SU-DHL-6 (cell line): ENCODE measurements around the gene EPB41.

Experiments
- H2AFZ ChIP-seq: fragments of 200-600 bp; sonication (generic); 2 replicates; pipeline ENCODE4 v1.6.1; 2014; ENCODE audit warnings: low read depth, mild to moderate bottlenecking, moderate library complexity, mixed read lengths, antibody characterized with exemption, low read length; ENCODE audit not compliant: severe bottlenecking
- H3F3A ChIP-seq: fragments of 200-600 bp; shearing (Covaris generic); 2 replicates; pipeline ENCODE4 v1.6.0; 2016; ENCODE audit warnings: antibody characterized with exemption, mild to moderate bottlenecking; ENCODE audit not compliant: insufficient read depth
- H3K27ac ChIP-seq: fragments of 200-600 bp; sonication (generic); 2 replicates; pipeline ENCODE4 v1.5.1; 2016; ENCODE audit warnings: low read depth, mild to moderate bottlenecking, low read length, moderate library complexity, mixed read lengths
- H3K27me3 ChIP-seq: fragments of 200-600 bp; sonication (generic), shearing (Covaris generic); 2 replicates; pipeline ENCODE4 v1.6.0; 2014; ENCODE audit warnings: mild to moderate bottlenecking, low read length
- H3K36me3 ChIP-seq: fragments of 200-600 bp; sonication (generic); 2 replicates; pipeline ENCODE4 v1.6.1; 2014; ENCODE audit warnings: mild to moderate bottlenecking, low read length, mixed read lengths
- H3K4me2 ChIP-seq: fragments of 300-600, 200-600 bp; shearing (Covaris generic), sonication (generic); 2 replicates; pipeline ENCODE4 v1.6.0; 2014; ENCODE audit warnings: low read length, low read depth, mild to moderate bottlenecking; ENCODE audit not compliant: poor library complexity, severe bottlenecking
- H3K4me3 ChIP-seq: fragments of 200-600 bp; sonication (generic); 2 replicates; pipeline ENCODE4 v1.5.1; 2014; ENCODE audit warnings: antibody characterized with exemption, low read length, mild to moderate bottlenecking, mixed read lengths; ENCODE audit not compliant: insufficient read depth, poor library complexity, severe bottlenecking
- H3K79me2 ChIP-seq: fragments of 200-600 bp; sonication (generic); 2 replicates; pipeline ENCODE4 v1.6.1; 2014; ENCODE audit warnings: mild to moderate bottlenecking, low read length, moderate library complexity; ENCODE audit not compliant: insufficient read depth
- H3K9ac ChIP-seq: fragments of 200-600 bp; sonication (generic); 2 replicates; pipeline ENCODE4 v1.7.0; 2014; ENCODE audit warnings: mild to moderate bottlenecking, low read length
- H3K9me2 ChIP-seq: fragments of 200-600 bp; sonication (generic); replicated peaks from 2 replicates; pipeline ENCODE4 v1.6.1; 2014; ENCODE audit warnings: low read length; ENCODE audit not compliant: insufficient read depth
- H3K9me3 ChIP-seq: fragments of 200-600 bp; sonication (generic); 2 replicates; pipeline ENCODE4 v1.6.1; 2014; ENCODE audit warnings: low read length, mixed read lengths; ENCODE audit not compliant: insufficient read depth
- H4K20me1 ChIP-seq: fragments of 200-600 bp; sonication (generic); 2 replicates; pipeline ENCODE4 v1.6.1; 2014; ENCODE audit warnings: low read depth, mild to moderate bottlenecking, antibody characterized with exemption, low read length, moderate library complexity, mixed read lengths
- CTCF ChIP-seq: fragments of 200-600 bp; sonication (generic); IDR thresholded peaks from one replicate; pipeline ENCODE4 v1.5.1; 2017; ENCODE audit warnings: antibody characterized with exemption, mild to moderate bottlenecking, low read length, moderate library complexity; ENCODE audit not compliant: insufficient read depth, poor library complexity, severe bottlenecking
- EZH2phosphoT487 ChIP-seq: fragments of 200-600 bp; sonication (generic), shearing (Covaris generic); conservative IDR thresholded peaks from 2 replicates; pipeline ENCODE4 v1.6.1; 2018; ENCODE audit warnings: mild to moderate bottlenecking, antibody characterized with exemption, low read length, moderate library complexity, mixed read lengths

EPB41 gene

GRCh38 chr1:28886731-28887418, 27.5 kb upstream of the EPB41 start:
- H3F3A ChIP-seq, result peaks cover 23% of the 10 kb centered on the region
- H3K27ac ChIP-seq, result peak overlapping the region; percentile 90
- peaks cover 38% of the 10 kb centered on the region for H3K79me2 ChIP-seq
- H3K9me3 ChIP-seq, result no peaks in the 10 kb centered on the region
- no peaks in the 10 kb centered on the region for H3K9me2 ChIP-seq
- H2AFZ ChIP-seq, result peak overlapping the region; percentile 71
- H4K20me1 ChIP-seq, result no peaks in the 10 kb centered on the region
- H3K9ac ChIP-seq, result peak overlapping the region; percentile 98
- no peaks in the 10 kb centered on the region for H3K36me3 ChIP-seq
- peak overlapping the region; percentile 80 for H3K4me2 ChIP-seq
- peak overlapping the region; percentile 99 for H3K4me3 ChIP-seq
- no peaks in the 10 kb centered on the region for H3K27me3 ChIP-seq
- TF ChIP-seq EZH2phosphoT487, result no peak
- no peak for TF ChIP-seq CTCF

- peak overlapping the region; percentile 98 for H3K9ac ChIP-seq
- TF ChIP-seq EZH2phosphoT487 (no peak), CTCF (no peak)
- H3K27ac ChIP-seq, result peak overlapping the region; percentile 90
These were observed 26.9 kb upstream of the EPB41 start for GRCh38 chr1:28887419-28887834.

GRCh38 chr1:28887835-28888682, 26.3 kb upstream of the EPB41 start:
- Histone ChIP-seq H3K4me3 (peak overlapping the region; percentile 99), H3K27ac (peak overlapping the region; percentile 90), H3K36me3 (no peaks in the 10 kb centered on the region), H3K9me3 (no peaks in the 10 kb centered on the region), H4K20me1 (no peaks in the 10 kb centered on the region), H3F3A (peaks cover 23% of the 10 kb centered on the region), H3K27me3 (no peaks in the 10 kb centered on the region), H3K9me2 (no peaks in the 10 kb centered on the region), H3K79me2 (peaks cover 42% of the 10 kb centered on the region), H3K9ac (peak overlapping the region; percentile 98), H3K4me2 (peak overlapping the region; percentile 80), H2AFZ (peak overlapping the region; percentile 71)
- TF ChIP-seq EZH2phosphoT487 (no peak), CTCF (no peak)

More at GRCh38 chr1:28887419-28887834, 26.9 kb upstream of the EPB41 start:
- H3K27me3 ChIP-seq, result no peaks in the 10 kb centered on the region
- H4K20me1 ChIP-seq, result no peaks in the 10 kb centered on the region
- peak overlapping the region; percentile 80 for H3K4me2 ChIP-seq
- no peaks in the 10 kb centered on the region for H3K9me3 ChIP-seq
- H3K79me2 ChIP-seq, result peaks cover 42% of the 10 kb centered on the region
- peak overlapping the region; percentile 71 for H2AFZ ChIP-seq
- H3F3A ChIP-seq, result peaks cover 23% of the 10 kb centered on the region
- peak overlapping the region; percentile 99 for H3K4me3 ChIP-seq
- H3K36me3 ChIP-seq, result no peaks in the 10 kb centered on the region
- H3K9me2 ChIP-seq, result no peaks in the 10 kb centered on the region
